Fibroblast of upper back skin (primary cell): ENCODE data around the gene C1orf35.

Experiments used
- DNase-seq: peaks from one replicate; pipeline ENCODE4 v3.0.0-alpha.2; 2013

The C1orf35 gene

DNA sequence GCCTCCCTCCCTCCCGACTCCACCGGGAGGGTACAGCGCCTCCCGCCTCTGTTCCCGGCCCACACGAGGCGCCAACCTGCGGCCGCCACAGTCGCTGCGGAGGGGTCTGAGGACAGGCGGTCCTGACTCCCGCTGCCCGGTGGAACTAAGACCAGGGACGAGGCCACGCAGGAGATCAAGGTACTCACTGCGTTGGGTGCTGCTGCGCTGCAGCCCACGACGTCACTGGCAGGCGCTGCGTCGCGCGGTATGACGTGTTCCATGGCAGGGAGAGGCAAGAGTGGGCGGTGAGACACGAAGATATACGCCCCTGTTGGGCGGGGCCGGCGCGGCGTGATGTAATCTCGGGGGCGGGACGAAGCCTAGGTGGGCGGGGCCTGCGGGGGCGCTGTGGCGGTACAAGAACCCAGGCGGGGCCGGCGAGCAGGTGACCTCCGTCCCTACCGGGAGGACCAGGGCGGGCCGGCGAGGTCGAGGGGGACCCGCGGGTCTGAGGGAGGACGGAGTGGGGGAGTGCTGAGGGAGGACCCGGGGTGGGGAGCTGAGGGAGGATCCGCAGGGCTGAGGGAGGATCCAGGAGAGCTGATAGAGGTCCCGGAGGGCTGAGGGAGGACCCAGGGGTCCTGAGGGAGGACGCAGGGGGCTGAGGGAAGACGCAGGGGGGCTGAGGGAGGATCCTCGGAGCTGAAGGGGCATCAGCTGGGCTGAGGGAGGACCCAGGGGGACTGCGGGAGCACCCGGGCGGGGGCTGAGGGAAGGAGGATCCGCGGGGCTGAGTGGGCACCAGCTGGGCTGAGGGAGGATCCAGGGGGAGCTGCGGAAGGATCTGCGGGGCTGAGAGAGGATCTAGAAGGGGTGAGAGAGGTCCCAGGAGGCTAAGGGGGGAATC lies 6.2 kb upstream of the C1orf35 start, which contains the start of gene MRPL55:
MRPL55 (minus strand) TSS at position 227 of the 889 bp plus-strand sequence. CDS start 1,039 bp downstream, outside the sequence.
- peak; percentile 95 for DNase-seq

DNA sequence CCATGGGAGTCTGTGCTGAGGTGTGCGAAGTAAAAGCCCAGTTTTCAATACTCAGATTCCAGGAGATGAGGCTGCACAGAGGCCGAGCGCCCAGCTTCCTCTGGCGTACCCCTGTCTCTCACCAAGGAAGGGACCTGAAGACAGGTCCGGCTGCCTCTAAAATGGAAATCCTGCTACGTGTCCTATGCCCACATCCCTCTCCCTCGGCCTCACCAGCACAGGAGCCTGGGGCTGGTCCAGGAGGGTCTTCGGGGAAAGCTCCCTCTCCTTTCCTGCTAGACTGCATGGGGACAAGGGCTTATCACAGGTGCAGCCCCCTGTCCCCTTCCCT lies 5.6 kb upstream of the C1orf35 start:
- DNase-seq = no peak

DNA sequence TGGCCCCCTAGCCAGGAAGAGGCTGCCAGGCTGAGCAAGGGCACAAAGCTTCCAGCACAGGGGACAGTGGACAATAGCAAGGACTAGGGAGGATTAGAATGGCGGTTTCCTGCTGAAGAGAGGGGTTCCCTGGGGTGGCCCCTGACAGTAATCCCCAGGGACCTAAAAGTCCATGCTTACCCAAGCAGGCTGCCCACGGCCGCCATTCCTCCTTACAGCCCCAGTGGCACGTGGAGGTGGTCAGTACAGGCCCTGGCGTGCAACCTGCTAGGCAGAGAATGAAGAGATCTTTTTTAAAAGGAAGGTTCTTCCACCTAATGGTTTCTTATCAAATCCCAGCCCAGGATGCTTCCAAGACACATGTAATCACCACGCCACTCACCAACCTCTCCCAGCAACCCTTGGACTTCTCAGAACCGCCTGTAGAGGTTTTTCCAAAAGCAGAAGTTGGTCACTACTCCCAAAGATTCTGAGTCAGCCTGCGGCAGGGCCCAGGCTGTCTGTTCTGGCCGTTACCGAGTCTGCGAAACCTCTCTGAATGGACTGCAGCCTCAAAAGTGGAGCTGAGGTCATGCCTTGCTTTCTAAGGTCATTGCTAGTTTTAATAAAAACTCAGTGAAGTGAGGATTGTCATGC lies 5.0 kb upstream of the C1orf35 start:
- DNase-seq = no peak

DNA sequence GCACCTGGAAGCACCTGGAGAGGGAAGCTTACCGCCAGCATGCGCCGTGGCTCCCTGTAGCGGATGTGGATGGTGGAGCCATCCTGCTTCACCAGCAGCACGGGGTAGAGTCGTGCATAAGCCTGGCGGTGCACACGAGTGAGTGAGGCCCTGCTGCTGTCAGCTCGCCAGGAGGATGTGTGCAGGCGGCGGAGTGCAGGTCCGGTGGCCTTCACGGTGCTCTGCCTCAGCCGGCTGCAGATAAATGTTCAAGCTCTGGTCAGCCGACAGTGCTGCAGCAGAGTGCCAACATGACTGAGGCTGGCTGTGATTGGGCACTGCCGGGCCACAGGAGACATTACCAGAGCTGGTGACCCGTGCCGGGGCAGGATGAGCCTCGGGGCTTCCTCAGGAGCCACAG lies 4.5 kb upstream of the C1orf35 start:
- no peak for DNase-seq

DNA sequence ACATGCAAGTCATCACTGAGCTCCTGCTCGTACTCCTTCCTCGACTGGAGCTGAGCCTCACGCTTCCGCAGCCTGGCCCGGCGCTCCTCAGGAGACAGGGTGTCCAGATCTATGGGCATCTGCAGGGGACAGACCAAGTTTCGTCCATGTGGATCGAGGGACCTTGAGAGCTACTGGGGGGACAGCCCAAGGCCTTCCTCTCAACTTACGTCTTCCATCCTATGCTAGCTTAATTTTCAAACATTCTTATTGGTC lies 3.6 kb upstream of the C1orf35 start:
- DNase-seq = no peak

DNA sequence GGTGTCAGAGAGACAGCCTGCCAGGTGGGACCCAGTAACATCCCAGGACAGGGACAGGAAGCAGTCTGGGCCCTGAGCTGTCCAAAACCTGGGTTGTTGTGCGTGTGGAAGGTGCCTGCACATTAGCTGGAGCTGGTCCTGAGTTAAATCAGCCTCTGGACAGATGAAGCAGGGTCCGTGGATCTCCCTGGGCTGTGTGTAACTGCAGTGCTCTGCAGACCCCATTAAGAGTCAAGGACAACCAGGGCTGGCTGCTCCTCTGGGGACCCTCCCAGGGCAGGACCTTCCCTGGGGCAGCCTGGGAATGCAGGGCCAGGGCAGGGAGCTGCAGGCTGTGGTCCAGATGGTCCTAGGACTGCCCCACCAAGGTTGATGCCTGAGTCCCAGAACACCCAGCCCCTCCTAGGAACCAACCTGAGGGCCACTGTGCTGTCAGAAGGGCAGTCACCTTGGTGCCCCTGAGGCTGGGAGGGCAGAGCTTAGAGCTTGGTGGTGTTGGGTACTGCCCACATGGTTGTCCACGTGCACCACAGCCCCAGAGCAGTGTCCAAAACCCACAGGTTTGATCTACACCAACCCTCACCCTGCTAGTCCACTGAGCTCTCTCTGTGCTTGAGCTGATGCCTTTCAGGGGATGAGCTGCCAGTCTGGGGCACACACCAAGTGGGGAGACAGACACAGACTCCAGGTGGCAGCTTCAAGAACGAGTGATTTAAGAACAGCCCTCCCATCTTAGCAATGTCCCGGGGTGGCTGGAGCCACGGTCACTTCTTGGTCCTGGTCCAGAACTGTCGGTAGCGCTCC lies 3.1 kb upstream of the C1orf35 start:
- no peak for DNase-seq

DNA sequence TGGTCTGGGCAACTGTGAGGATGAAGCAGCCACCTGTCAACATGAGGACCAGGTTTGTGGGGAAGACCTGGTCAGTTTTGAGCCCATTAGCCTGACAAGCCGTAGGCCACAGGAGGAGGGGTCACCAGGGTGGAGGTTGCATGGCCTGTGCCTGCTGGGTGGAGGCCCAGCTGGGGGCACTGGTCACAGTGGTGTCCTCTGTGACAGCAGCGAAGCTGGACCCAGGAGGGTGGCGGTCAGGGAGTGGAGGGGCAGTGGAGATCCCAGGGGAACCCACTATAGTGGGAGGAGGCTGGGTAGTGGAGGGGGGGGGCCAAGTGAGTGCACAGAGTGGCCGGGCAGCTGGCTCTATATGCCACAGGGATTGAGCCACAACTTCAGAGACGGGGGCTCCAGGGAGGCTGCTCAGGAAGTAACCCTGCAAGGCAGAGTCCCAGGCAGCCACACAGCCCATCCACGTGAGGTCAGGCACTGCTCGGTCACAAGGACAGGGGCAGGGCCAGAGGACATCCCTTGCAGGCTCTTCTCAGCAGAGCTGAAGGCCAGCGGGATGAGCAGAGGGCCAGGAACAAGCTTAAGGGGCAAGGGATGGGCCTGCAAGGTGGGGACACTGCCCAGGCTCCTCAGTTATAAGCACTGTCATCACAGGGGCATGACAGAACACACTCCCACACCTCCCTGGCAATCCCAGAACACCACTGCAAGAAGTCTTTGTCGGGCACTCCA lies 2.3 kb upstream of the C1orf35 start:
- DNase-seq = no peak

DNA sequence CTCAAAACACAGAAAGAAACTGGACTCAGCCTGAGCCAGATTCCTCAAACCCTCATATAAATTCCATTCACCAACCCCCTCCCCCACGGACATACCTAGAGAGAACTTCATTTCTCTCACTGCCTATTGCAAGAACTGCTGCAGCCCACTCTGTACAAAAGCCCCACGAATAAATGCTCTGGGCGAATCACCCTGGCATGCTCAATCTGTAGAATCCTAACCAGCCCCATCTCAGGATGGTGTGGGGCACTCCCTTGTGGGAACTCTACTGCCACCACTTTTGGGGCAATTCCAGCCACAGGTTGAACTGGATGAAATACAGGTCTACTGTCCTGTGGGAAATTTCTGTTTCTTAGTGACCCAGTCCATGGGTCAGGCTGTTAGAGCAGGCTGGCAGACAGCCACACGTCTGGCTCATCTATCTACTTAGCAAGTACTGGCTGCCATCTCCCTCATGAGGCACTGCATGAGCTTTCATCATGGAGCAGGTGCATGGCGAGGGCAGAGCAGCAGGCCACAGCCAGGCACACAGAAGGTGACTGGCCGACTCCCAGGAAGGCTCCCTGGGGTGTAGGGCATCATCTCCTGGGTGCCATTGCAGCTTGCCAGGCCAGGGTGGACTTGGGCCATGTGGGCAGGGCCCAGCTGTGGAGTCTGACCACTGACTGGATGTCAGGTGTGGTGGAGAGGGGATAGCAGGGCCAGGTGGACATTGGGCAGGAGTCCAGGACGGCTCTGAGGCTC lies 1.6 kb upstream of the C1orf35 start:
- DNase-seq = peak; percentile 28

DNA sequence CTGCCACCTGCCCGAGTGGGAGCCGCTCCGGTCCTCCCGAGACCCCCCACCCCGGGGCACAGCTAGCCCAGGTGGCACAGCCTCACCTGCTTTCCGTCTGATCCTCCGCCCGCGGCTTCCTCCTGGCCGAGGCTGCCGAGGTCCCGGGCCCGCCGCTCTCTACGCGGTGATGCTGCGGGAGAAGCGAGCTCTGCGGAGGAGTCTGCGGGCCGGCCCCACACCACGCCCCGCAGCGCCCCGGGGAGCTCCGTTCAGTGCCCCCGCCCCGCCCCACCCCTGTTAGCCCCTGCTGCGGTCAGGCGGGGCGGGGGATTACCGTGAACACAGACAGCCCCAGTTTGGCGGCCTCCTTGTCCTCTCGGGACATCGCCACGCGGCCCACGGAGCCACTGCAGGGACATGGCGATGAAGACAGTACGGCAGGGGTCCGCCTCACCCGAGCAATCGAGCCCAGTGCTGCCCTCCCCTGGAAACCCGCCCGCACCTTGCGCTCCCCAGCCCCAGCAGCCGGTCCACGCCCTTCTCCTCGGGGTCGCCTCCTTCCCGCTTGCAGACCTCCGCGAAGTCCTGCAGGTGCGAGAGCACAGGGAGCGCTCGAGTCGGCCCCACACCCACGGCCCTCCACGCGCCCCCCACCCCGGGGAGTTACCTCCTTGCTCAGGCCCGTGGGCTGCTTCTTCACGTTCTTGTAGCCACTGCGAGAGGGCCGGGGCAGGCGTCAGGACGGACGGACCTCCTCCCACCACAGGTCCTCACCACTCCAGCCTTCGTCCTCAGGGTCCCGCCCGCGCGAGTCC lies 933 bp downstream of the C1orf35 start:
- DNase-seq = peak; percentile 16

DNA sequence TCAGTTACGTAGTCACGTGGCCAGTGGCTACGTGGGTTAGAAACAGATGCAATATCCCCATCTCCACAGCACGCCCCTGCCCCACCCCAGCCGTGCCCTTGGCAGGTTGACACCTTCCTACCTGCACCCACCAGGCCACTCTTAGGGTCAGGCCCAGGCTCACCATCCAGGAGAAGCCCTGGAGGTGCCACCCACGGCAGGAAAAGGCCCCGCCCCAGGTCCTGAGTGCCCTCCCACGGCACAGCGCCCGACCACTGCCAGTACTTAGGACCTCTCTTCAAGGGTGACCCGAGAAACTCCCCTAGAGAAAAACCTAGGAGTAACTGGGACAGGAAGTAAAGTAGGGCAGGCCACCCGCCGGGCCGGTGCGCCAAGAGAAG lies 1.5 kb downstream of the C1orf35 start:
- DNase-seq = no peak

DNA sequence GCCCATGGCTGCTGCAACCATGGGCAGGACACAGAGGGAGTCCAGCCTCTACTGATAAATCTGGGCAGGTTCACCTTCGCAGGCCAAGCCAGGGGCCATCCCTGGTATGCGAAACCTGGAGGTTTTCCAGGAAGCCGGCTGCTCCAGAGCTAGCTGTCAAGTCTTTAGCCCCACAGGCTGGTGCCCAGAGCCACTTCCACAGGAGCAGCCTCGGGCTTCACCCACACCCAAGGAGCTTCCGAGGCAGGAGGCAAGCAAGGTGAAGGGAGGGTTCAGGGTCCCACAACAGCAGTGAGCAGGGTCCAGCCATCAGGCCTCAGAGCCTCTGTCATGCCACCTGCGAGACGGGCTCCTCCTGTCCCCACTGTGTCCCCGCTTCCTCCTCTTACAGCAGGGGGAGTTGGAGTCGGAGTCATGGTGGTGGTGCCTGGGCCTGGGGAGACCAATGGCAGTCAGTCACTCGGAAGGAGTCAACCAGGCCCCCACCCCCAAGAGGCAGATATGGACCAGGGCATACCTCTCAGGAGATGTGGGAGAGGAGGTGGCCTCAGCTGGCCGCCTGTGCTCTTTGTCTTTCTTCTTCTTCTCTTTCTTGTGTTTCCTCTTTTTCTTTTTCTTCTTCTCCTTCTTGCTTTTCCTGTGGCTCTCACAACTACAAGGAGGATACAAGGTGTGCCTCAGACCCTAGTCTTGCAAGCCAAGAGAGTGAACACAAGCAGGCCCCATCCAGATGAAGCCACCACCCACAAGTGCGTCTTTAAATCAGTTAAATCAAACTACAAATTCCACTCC lies 2.1 kb downstream of the C1orf35 start:
- no peak for DNase-seq

DNA sequence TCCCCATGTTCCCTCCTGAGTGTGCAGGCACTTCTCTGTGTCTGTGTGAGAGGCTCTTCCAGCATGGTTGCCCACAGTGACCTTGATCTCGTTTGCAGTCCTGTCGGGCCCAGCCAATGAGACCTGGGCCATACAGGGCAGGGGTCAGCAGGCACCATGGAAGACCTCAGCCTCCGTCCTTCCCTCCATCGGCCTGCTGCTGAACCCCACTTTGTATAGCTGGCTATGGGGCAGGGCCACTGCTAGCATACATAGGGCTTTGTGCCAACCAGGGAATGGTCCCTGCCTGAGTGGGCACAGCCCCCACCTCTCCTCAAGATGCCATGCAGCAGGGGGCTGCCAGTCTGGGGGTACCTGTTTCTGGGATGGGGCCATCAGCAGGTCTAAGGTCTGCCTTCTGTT lies 3.8 kb downstream of the C1orf35 start:
- no peak for DNase-seq

DNA sequence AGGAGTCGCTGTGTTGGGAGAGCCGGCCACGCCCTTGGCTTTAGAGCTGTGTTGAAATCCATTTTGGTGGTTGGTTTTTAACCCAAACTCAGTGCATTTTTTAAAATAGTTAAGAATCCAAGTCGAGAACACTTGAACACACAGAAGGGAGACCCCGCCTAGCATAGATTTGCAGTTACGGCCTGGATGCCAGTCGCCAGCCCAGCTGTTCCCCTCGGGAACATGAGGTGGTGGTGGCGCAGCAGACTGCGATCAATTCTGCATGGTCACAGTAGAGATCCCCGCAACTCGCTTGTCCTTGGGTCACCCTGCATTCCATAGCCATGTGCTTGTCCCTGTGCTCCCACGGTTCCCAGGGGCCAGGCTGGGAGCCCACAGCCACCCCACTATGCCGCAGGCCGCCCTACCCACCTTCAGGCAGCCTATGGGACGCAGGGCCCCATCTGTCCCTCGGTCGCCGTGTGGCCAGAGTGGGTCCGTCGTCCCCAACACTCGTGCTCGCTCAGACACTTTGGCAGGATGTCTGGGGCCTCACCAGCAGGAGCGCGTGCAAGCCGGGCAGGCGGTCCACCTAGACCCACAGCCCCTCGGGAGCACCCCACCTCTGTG lies 4.7 kb downstream of the C1orf35 start:
- no peak for DNase-seq

DNA sequence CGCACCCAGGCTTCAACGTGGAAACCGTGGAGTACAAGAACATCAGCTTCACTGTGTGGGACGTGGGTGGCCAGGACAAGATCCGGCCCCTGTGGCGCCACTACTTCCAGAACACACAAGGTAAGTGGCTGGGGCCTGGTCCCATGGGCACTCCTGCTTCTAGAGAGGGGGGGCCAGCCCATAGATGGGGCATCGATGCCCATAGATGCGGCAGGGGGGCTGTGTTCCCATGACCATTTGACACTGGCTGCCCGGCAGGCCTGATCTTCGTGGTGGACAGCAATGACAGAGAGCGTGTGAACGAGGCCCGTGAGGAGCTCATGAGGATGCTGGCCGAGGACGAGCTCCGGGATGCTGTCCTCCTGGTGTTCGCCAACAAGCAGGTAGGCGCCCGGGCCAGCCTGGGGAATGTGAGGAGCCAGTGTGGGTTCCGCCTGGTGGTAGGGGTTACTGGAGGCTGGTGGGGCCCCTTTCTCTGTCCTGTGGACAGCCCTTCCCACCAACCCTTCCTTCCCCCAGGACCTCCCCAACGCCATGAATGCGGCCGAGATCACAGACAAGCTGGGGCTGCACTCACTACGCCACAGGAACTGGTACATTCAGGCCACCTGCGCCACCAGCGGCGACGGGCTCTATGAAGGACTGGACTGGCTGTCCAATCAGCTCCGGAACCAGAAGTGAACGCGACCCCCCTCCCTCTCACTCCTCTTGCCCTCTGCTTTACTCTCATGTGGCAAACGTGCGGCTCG lies 5.6 kb downstream of the C1orf35 start:
- DNase-seq = no peak

DNA sequence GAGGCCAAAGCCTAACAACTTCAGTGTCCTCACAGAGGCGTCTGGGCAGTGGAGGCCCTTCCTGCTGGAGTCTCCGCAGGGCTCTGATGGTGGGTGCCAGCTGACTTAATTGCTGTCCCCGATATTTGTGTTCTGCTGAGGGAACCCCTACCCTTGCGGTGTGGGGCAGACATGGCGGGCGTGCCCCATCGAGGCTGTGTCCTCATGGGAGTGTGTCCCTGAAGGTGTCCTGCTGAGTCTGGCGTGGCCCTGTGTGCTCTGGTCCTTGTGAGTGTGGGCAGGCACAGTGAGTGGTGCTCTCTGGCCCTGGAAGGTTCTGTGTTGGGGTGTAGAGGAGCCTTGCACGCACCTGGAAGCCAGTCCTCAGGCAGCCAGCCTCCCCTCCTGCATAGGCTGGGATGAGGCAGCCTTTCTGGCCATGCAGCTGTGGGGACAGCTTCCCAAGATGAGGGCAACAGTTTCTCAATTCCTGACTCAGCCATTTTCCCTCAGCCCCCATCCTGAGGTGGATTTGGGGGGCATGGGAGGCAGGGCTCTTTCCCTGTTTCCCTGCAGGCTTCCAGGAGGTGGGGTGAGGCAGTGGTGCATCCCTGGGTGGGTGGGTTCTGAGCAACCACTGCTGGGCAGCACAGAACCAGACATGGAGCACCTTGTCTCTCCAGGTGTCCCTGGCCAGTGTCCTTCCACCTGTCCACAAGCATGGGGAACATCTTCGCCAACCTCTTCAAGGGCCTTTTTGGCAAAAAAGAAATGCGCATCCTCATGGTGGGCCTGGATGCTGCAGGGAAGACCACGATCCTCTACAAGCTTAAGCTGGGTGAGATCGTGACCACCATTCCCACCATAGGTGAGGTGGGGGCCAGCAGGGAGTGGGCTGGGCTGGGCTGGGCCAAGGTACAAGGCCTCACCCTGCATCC lies 6.5 kb downstream of the C1orf35 start:
- DNase-seq = no peak

DNA sequence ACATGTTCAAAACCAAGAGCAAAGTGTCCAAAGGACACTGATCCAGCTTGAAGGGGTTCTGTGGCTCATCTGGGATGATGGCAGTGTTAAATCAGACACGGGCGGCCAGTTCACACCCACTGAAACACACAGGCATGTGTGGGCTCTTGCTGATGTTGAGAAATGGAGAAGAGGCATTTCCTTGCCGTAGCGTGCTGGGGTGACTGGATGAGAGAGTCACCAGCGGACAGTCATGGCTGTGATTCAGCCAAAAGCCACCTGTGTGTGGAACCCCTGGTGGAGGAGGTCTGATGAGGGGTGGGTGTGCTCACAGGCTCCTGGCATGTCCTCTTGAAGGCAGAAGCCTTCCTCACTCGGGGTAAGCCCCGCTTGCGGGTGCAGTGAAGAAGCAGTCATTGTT lies 7.2 kb downstream of the C1orf35 start:
- DNase-seq = no peak

DNA sequence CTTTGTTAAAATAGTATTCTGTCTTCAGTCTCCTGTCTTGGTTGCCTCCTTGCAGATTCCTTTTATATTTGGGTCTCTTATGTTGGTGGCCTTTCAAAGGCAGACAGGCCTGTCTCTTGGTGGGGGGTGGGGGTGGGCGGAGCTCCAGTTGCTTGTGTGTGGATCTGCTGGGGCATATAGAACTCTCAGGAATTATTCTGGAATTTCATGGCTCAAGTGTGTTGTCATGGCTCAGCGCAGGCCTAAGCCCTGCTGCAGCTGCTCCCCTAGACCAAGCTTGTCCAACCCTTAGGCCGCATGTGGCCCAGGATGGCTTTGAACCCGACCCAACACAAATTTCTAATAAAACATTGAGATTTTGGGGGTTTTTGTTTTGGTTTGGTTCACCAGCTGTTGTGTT lies 8.0 kb downstream of the C1orf35 start:
- no peak for DNase-seq

DNA sequence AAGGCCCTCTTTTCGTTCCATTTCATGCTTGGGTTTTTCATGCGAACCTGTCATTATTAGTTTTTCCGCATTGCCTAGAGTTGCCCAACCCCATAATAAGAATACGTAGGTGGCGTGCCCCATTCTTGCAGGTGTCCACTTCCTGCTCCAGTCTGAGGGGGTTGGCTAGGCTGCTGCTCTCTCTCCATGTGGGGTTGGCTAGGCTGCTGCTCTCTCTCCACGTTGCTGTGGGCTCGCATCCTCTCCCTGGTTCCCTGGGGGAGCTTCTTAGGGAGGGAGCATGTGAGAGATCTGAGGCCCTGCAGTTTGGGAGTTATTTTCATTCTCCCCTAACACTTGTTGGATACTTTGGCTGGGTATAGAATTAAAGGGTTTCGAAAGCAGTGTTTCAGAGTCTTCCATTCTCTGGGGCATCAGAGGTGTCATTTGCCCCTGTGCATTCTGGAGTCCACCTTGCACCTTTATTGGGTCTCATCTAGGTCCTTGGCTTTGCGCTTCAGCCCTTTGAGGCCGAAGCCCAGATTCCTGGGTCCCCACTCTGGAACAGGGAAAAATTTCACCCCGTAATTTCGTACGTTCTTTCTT lies 8.6 kb downstream of the C1orf35 start:
- no peak for DNase-seq
